ENCODE data around the gene DEPDC4. TPM values are rescaled to one million over a fixed set of nuclear protein-coding genes. Genes with fewer than 3 reads are reported as not detected.
"Not testable (repeated sequence)": the region's sequence is repeated elsewhere in the genome, so short reads cannot be mapped to it uniquely, and the experiment has no call there.

The DEPDC4 gene
- total and polyA plus RNA-seq, 5 experiments from 2014 or later, result 0.38 to 1.6 (median 1.0) TPM

DNA sequence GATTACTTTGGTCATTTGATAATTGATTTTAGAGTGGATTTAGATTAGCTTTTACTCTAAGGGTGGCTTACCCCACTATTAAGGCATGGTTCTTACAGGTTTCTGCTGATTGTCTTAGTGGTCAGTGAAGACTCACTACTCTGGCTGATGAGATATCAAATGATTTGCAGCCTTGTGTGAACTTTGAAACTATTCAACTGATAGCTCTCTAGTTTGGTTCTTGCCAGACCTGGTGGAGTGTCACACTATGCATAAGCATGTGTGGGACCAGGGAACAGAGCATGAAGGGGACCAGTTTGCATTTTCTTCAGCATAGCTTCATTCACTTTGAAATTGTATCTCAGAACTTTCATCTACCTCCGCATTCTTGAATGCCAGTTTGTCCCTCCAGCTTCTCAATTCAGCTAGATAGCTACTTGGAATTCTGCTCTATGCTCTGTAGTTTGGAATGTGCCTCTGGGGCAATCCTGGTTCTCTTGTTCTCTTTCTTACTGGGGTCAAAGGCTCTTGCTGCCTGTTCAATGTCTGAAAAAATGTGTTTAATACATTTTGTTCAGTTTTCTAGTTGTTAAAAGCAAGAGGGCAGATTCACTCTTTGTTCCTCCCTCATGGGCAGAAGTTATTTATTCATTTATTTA is 12.8 kb upstream of the DEPDC4 start:
- peak overlapping the region in 1 of 10 donors; percentile 28 for H3K27ac Mint-ChIP-seq
- H3K36me3 Mint-ChIP-seq, result peaks cover 0 to 28% (median 13%) of the 10 kb centered on the region in 3 donors
- ATAC-seq, result no peak
- no peak for DNase-seq
- H3K9me3 Mint-ChIP-seq, result no peaks in the 10 kb centered on the region
- POLR2A ChIA-PET, result no interaction called here
- H3K27me3 Mint-ChIP-seq, result no peaks in the 10 kb centered on the region
- H3K4me3 Mint-ChIP-seq, result peak overlapping the region in 1 of 10 donors; percentile 7
- H3K4me1 Mint-ChIP-seq, result peaks cover 14 to 37% (median 36%) of the 10 kb centered on the region in 4 donors

DNA sequence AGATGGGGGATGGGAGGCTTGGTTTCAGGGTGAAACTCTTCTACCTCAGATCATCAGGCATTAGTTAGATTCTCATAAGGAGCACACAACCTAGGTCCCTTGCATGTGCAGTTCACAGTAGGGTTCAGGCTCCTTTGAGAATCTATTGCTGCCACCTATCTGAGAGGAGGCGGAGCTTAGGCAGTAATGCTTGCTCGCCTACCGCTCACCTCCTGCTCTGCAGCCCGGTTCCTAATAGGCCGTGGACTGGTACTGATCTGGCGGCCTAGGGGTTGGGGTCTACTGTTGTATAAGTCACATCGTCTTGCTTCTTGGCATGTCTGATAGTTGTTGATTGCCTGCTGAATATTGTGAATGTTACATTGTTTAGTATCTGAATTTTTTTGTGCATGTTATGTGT is 12.3 kb upstream of the DEPDC4 start:
- H3K4me3 Mint-ChIP-seq, result no peak overlapping the region
- H3K27me3 Mint-ChIP-seq, result no peaks in the 10 kb centered on the region
- peaks cover 0 to 26% (median 13%) of the 10 kb centered on the region in 3 donors for H3K36me3 Mint-ChIP-seq
- ATAC-seq, result no peak
- POLR2A ChIA-PET, result no interaction called here
- peaks cover 18 to 42% (median 41%) of the 10 kb centered on the region in 4 donors for H3K4me1 Mint-ChIP-seq
- no peaks in the 10 kb centered on the region for H3K9me3 Mint-ChIP-seq
- no peak overlapping the region for H3K27ac Mint-ChIP-seq
- no peak for DNase-seq

GRCh38 chr12:100274291-100274690 is 7.4 kb upstream of the DEPDC4 start:
- no peak for DNase-seq
- no peak for ATAC-seq
- Mint-ChIP-seq H3K27me3 (no peaks in the 10 kb centered on the region), H3K4me3 (no peak overlapping the region), H3K36me3 (peaks cover 0 to 13% (median 0%) of the 10 kb centered on the region in 3 donors), H3K4me1 (peaks cover 27 to 72% (median 64%) of the 10 kb centered on the region in 4 donors), H3K9me3 (no peaks in the 10 kb centered on the region), H3K27ac (no peak overlapping the region)
- POLR2A ChIA-PET, result no interaction called here

DNA sequence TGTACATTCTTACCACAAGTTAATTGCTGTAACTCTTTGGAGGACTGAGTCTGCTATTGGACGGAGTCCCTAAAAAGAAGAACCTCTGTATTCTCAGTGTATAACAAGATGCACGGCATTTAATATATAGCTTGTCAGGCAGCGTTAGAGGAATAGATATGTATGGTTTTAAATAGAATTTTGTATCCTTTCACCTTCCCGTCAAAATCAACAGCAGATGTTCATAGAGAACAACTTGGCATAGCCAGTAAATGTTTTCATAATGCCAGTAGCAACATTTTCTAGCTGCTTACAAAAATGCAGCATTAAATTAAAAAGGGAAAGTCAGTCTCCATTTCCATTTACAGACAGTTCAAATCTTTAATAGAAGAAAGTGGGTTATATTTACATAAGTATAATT is 6.9 kb upstream of the DEPDC4 start:
- no peaks in the 10 kb centered on the region for H3K9me3 Mint-ChIP-seq
- no peaks in the 10 kb centered on the region for H3K27me3 Mint-ChIP-seq
- H3K4me3 Mint-ChIP-seq, result no peak overlapping the region
- peaks cover 28 to 74% (median 64%) of the 10 kb centered on the region in 4 donors for H3K4me1 Mint-ChIP-seq
- ATAC-seq (no peak), DNase-seq (no peak)
- peaks cover 0 to 11% (median 0%) of the 10 kb centered on the region in 3 donors for H3K36me3 Mint-ChIP-seq
- POLR2A ChIA-PET, result no interaction called here
- H3K27ac Mint-ChIP-seq, result no peak overlapping the region

DNA sequence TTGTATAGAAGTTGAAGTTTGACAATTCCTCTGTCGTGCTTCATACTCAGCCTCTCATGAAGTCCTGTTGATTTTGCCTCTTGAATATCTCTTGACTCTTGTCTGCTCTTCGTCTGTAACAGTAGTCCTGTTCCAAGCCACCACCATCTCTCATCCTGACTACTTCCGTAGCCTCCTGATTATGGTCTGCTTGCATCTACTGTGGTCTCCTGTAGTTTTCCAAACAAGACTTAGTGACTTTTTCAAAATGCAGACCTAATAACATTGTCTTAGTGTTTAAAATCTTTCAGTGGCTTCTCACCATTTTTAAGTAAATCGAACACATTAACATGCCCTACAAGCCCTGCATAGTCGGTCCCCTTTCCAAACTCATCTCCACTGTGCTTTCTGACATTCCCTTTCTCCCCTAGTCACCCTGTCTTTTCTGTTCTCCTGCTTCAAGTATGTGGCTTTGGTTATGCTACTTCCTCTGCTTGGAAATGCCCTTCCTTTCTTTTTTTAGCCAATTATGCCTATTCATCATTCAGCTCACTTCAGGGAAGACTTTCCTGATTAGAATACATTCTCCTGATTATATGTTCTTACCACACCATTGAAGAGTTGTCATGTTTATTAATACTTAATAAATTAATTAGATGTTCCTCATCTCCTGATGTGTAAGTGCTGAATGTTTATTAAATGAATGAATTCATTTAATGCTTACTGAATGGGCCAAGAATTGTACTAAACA is 2.1 kb upstream of the DEPDC4 start:
- POLR2A ChIA-PET, result interaction anchor here (4.9 kb wide), 1 partner anchor 68 kb away, joined by 50 read pairs; the partner anchor contains the start of gene ACTR6
- Mint-ChIP-seq H3K27ac (peak overlapping the region in 8 of 10 donors; percentile 35 to 99 (median 61)), H3K9me3 (no peaks in the 10 kb centered on the region), H3K4me1 (peaks cover 28 to 67% (median 55%) of the 10 kb centered on the region in 4 donors), H3K27me3 (no peaks in the 10 kb centered on the region), H3K4me3 (peak overlapping the region; percentile 74 to 100 (median 98)), H3K36me3 (peaks cover 0 to 3% (median 0%) of the 10 kb centered on the region in 3 donors)
- ATAC-seq (no peak), DNase-seq (no peak)

DNA sequence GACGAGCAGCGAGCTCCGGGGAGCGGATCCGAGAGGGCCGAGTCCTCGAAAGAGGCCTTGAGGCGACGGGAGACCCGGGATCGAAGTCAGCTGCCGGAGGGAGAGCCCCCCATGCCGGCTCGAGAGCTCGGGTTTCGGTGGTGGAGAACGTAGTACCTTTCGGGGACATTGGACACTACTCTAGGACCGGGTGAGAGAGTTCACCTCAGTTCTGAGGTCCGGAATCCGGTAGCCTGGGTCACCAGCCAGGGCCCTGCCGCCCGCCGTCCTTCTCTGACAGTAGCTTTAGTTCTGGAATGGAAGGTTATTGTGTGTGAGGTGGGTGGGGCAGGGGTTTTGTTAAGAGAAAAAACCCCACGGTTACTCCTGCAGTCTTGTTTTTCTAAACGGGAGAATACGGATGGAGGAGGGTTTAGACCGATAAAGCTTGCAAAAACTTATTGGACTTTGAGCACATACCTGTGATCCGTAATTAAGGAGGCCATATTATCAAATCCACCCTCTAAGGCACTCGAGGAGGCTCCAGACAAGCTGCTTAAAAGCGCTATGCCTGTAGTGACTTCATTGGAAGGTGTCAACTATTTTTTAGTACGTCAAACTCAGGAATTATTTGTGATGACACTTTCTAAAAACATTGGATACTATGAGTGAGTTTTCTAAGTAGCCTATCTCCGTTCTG is 863 bp upstream of the DEPDC4 start:
- Mint-ChIP-seq H3K4me3 (peak overlapping the region; percentile 87 to 100 (median 98)), H3K27me3 (no peaks in the 10 kb centered on the region), H3K36me3 (no peaks in the 10 kb centered on the region), H3K9me3 (no peaks in the 10 kb centered on the region), H3K4me1 (peaks cover 20 to 54% (median 43%) of the 10 kb centered on the region in 4 donors), H3K27ac (peak overlapping the region; percentile 68 to 99 (median 91))
- peak; percentile 4 to 15 for ATAC-seq
- POLR2A ChIA-PET, result interaction anchor here (0.7 to 4.9 kb wide), 2 partner anchors 9 to 67 kb away, joined by 3 to 50 read pairs; partner anchors contain the start of gene ACTR6
- peak in 9 of 10 donors; percentile 1 to 63 (median 21) for DNase-seq

DNA sequence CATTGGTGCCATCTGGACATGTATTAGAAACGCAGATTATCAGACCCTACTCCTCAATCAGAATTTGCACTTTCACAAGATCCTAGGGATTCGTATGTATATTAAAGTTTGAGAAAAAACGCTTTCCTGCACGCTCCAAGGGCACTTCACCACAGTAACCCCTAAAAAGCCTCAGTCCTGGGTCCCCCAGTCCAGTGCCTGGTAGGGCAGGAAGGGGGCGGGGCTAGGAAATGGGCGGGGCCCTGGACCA is 369 bp downstream of the DEPDC4 start:
- Mint-ChIP-seq H3K9me3 (no peaks in the 10 kb centered on the region), H3K27ac (peak overlapping the region; percentile 88 to 100 (median 99)), H3K36me3 (no peaks in the 10 kb centered on the region), H3K4me3 (peak overlapping the region; percentile 96 to 100 (median 98)), H3K4me1 (peaks cover 18 to 44% (median 34%) of the 10 kb centered on the region in 4 donors), H3K27me3 (no peaks in the 10 kb centered on the region)
- ATAC-seq (peak; percentile 78), DNase-seq (peak in 4 of 10 donors; percentile 89 to 96 (median 92))
- POLR2A ChIA-PET, result interaction anchor here (4.9 kb wide), 1 partner anchor 66 kb away, joined by 50 read pairs; the partner anchor contains the start of gene ACTR6

DNA sequence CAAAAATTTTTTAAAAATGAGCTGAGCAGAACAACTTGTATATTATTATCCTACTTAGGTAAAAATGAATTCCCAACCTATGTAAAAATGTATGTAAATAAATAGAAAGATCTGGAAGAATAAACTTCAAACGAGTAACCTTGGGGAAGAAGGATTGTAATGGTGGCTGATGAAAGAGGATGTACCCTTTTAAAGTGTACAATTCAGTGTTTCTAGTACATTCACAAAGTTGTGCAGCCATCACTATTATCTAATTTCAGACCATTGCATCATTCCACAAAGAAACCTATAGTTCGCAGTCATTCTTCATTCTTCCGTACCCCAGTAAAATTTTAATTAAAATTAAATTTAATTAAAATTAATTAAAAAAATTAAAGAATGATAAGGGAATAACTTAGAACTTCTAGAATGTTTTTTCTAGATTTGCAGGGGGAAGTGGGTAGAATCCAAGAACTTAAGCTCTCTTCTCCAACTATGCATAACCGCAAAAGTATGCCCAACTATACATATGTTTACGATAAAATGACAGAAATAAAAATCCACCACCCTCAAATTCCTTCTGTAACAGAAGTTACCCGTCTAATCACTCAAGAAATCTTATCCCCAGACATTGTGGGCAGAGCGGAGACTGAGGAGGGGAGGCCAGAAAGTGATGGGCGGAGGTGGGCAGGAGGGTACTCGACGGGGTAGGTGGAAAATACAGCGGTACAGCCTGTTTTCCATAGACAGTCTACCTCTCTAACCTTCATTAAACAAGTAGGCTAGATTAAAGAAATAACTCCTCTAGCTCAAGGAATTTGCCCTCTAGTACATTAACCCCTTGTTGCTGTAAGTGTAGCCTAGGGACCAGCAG is 921 bp downstream of the DEPDC4 start:
- DNase-seq (peak in 1 of 10 donors; percentile 2), ATAC-seq (no peak)
- Mint-ChIP-seq H3K27ac (peak overlapping the region; percentile 88 to 100 (median 99)), H3K4me1 (peaks cover 18 to 38% (median 31%) of the 10 kb centered on the region in 4 donors), H3K36me3 (no peaks in the 10 kb centered on the region), H3K27me3 (no peaks in the 10 kb centered on the region), H3K4me3 (peak overlapping the region; percentile 96 to 100 (median 98)), H3K9me3 (no peaks in the 10 kb centered on the region)
- POLR2A ChIA-PET, result interaction anchor here (4.9 kb wide), 1 partner anchor 65 kb away, joined by 50 read pairs; the partner anchor contains the start of gene ACTR6

DNA sequence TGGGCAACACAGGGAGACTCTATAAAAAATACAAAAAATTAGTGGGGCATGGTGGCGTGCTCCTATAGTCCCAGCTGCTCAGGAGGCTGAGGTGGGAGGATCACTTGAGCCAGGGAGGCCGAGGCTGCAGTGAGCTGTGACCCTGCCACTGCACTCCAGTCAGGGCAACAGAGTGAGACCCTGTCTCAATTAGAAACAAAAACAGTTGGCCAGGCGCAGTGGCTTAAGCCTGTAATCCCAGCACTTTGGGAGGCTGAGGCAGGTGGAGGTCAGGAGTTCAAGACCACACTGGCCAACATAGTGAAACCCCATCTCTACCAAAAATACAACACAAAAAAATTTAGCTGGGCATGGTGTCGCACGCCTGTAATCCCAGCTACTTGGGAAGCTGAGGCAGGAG is 1.8 kb downstream of the DEPDC4 start:
- ATAC-seq, POLR2A ChIA-PET, DNase-seq, H3K9me3 Mint-ChIP-seq, H3K27me3 Mint-ChIP-seq, H3K36me3 Mint-ChIP-seq: not testable (repeated sequence)
- H3K4me3 Mint-ChIP-seq, result peak overlapping the region in 3 of 10 donors; percentile 17 to 48 (median 33)
- H3K27ac Mint-ChIP-seq, result peak overlapping the region in 3 of 10 donors; percentile 9 to 53 (median 14)
- H3K4me1 Mint-ChIP-seq, result peaks cover 18 to 32% (median 26%) of the 10 kb centered on the region in 4 donors

DNA sequence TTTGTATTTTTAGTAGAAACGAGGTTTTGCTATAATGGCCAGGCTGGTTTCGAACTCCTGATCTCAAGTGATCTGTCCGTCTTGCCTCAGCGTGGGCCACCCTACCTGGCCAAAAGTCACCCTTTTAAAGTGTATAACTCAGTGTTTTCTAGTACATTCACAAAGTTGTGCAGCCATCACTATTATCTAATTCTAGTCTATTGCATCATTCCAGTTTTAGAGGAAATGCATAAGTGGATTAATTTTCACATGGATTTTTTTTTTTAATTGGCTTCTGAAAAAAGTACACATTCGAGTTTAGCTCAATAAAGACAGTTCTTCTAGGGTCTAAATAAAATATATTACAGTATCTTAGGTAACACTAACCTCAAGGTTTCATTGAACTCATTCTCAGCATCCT is 3.7 kb downstream of the DEPDC4 start:
- Mint-ChIP-seq H3K4me1 (peaks cover 6 to 15% (median 12%) of the 10 kb centered on the region in 4 donors), H3K4me3 (no peak overlapping the region), H3K36me3 (no peaks in the 10 kb centered on the region), H3K27ac (peak overlapping the region in 1 of 10 donors; percentile 77), H3K27me3 (no peaks in the 10 kb centered on the region), H3K9me3 (no peaks in the 10 kb centered on the region)
- ATAC-seq (no peak), DNase-seq (no peak)
- POLR2A ChIA-PET, result no interaction called here

- no peaks in the 10 kb centered on the region for H3K4me1 Mint-ChIP-seq
- POLR2A ChIA-PET, result no interaction called here
- H3K27ac Mint-ChIP-seq, result no peak overlapping the region
- ATAC-seq (no peak), DNase-seq (no peak)
- H3K36me3 Mint-ChIP-seq, result peaks cover 0 to 2% (median 0%) of the 10 kb centered on the region in 3 donors
- no peaks in the 10 kb centered on the region for H3K9me3 Mint-ChIP-seq
- no peaks in the 10 kb centered on the region for H3K27me3 Mint-ChIP-seq
- H3K4me3 Mint-ChIP-seq, result no peak overlapping the region
Observed at GRCh38 chr12:100258127-100258526, 8.8 kb downstream of the DEPDC4 start.

GRCh38 chr12:100254876-100255275 is 12.0 kb downstream of the DEPDC4 start:
- peak overlapping the region in 1 of 10 donors; percentile 27 for H3K27ac Mint-ChIP-seq
- no peak for ATAC-seq
- H3K9me3 Mint-ChIP-seq, result no peaks in the 10 kb centered on the region
- H3K36me3 Mint-ChIP-seq, result peaks cover 0 to 2% (median 0%) of the 10 kb centered on the region in 3 donors
- no peaks in the 10 kb centered on the region for H3K27me3 Mint-ChIP-seq
- no peak for DNase-seq
- no peak overlapping the region for H3K4me3 Mint-ChIP-seq
- no peaks in the 10 kb centered on the region for H3K4me1 Mint-ChIP-seq
- POLR2A ChIA-PET, result no interaction called here

All from naive thymus-derived CD8-positive, alpha-beta T cell (primary cell).